NB4 (cell line): ENCODE measurements around the gene STK38L.

Experiments
- CTCF ChIP-seq: IDR thresholded peaks from one replicate; pipeline ENCODE4 v1.5.1; 2012; ENCODE audit warnings: low read depth, low read length
- MAX ChIP-seq: IDR thresholded peaks from 2 replicates; pipeline ENCODE4 v1.6.1; 2011; ENCODE audit warnings: low read depth, low read length
- POLR2A ChIP-seq: IDR thresholded peaks from 2 replicates; pipeline ENCODE4 v1.6.1; 2011; ENCODE audit warnings: mild to moderate bottlenecking; ENCODE audit not compliant: insufficient read length; ENCODE audit errors: extremely low read depth

DNA sequence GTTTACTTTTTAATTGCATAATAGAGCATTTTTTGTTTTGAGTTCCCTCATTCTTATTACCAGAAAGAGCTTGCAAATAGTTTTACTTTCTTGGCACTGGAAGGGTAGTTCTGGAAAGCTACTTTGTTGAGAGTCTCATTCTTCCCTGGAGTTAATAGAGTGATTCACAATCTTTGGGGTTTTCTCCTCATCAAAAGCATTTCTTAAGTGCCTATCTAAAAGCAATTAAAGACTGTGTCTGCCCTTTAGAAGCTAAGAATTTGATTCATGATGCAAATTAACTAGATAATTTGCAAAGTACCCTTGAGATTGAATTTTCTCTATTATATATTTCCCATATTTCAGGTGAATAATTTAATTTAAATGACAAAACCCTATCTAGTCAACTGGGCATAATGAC, 80.4 kb downstream of the STK38L start:
- TF ChIP-seq CTCF: no peak
- no peak for TF ChIP-seq MAX
- TF ChIP-seq POLR2A: no peak
